GM19023 (cell line): ENCODE results near the gene PCDHA6.
"Not testable (repeated sequence)": the region's sequence is repeated elsewhere in the genome, so short reads cannot be mapped to it uniquely, and the experiment has no call there.

Source experiments
- ATAC-seq: cut with Tn5 transposase; IDR thresholded peaks from one replicate; pipeline ENCODE4 v1.9.1; 2021; ENCODE audit warnings: mild to moderate bottlenecking, moderate library complexity; ENCODE audit not compliant: unreplicated experiment

PCDHA6 gene

DNA sequence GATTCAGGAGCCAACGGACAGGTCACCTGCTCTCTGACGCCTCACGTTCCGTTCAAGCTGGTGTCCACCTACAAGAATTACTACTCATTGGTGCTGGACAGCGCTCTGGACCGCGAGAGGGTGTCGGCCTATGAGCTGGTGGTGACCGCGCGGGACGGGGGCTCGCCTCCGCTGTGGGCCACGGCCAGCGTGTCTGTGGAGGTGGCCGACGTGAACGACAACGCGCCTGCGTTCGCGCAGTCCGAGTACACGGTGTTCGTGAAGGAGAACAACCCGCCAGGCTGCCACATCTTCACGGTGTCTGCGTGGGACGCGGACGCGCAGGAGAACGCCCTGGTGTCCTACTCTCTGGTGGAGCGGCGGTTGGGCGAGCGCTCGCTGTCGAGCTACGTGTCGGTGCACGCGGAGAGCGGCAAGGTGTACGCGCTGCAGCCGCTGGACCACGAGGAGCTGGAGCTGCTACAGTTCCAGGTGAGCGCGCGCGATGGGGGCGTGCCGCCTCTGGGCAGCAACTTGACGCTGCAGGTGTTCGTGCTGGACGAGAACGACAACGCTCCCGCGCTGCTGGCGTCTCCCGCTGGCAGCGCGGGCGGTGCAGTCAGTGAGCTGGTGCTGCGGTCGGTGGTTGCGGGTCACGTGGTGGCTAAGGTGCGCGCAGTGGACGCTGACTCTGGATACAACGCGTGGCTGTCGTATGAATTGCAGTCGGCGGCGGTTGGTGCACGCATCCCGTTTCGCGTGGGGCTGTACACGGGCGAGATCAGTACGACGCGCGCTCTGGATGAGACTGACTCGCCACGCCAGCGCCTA, 29.6 kb downstream of the PCDHA6 start:
- ATAC-seq = no peak

DNA sequence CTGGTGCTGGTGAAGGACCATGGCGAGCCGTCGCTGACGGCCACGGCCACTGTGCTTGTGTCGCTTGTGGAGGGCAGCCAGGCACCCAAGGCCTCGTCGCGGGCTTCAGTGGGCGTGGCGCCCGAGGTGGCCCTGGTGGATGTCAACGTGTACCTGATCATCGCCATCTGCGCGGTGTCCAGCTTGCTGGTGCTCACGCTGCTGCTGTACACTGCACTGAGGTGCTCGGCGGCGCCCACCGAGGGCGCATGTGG, 30.2 kb downstream of the PCDHA6 start:
- ATAC-seq = no peak

DNA sequence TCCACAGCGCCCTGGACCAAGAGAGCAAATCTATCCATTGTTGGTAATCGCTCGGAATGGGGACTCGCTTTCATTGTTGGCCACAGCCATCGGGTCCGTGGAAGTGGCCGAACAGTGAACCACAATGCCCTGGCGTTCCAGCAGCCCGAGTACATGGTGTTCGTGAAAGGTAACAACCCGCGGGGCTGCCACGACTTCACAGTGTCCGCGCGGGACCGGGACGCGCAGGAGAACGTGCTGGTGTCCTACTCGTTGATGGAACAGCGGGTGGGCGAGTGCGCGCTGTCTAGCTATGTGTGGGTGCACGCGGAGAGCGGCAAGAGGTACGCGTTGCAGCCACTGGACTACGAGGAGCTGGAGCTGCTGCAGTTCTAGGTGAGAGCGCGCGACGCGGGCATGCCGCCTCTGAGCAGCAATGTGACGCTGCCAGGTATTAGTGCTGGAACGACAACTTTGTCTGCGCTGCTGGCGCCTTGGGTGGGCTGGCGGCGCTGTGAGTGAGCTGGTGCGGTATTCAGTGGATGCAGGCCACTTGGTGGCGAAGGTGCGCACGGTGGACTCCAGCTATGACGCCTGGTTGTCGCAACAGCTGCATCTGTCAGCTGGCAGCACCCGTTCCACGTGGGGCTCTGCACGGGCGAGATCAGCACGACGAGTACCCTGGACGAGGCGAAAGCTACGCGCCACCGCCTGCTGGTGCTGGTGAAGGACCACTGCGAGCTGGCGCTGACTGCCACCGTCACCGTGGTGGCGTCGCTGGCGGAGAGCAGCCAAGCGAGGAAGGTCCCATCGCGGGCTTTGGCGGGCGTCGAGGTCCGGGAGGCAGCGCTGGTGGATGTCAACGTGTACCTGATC, 34.9 kb downstream of the PCDHA6 start:
- no peak for ATAC-seq

DNA sequence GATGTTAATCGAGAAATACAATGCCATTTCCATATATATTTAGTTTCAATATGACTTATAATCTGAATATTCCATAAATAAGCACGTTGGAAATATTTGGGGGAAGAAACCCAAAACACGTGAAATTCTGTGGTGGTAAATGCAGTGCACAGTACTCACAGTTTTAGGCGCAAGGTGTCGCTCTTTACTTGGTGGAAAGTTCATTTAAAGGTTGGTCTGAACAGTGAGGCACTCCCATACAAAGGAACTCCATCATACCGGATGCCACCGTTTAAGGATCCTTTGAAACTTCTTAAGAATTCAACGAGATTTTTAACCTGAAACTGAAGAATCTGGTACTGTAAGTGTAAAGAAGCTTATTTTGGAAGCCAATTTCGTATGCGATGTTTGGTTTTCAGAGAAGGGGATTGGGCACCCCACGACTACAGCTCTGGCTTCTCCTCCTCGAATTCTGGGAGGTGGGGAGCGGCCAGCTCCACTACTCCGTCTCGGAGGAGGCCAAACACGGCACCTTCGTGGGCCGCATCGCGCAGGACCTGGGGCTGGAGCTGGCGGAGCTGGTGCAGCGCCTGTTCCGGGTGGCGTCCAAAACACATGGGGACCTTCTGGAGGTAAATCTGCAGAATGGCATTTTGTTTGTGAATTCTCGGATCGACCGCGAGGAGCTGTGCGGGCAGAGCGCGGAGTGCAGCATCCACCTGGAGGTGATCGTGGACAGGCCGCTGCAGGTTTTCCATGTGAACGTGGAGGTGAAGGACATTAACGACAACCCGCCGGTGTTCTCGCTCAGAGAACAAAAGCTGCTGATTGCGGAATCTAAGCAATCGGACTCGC, 41.2 kb downstream of the PCDHA6 start, which contains the start of gene PCDHA11:
Gene PCDHA11, plus strand, starts transcription at position 237 of the 834 bp plus-strand sequence. Its CDS starts 147 bp downstream, at position 384.
- no peak for ATAC-seq

DNA sequence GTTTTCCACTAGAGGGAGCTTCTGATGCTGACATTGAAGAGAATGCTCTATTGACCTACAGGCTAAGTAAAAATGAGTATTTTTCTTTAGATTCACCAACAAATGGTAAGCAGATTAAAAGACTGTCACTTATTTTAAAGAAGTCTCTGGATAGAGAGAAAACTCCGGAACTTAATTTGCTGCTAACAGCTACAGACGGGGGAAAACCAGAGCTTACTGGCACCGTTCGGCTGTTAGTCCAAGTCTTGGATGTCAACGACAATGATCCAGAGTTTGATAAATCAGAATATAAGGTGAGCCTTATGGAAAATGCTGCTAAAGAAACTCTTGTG, 41.8 kb downstream of the PCDHA6 start:
- ATAC-seq = no peak

DNA sequence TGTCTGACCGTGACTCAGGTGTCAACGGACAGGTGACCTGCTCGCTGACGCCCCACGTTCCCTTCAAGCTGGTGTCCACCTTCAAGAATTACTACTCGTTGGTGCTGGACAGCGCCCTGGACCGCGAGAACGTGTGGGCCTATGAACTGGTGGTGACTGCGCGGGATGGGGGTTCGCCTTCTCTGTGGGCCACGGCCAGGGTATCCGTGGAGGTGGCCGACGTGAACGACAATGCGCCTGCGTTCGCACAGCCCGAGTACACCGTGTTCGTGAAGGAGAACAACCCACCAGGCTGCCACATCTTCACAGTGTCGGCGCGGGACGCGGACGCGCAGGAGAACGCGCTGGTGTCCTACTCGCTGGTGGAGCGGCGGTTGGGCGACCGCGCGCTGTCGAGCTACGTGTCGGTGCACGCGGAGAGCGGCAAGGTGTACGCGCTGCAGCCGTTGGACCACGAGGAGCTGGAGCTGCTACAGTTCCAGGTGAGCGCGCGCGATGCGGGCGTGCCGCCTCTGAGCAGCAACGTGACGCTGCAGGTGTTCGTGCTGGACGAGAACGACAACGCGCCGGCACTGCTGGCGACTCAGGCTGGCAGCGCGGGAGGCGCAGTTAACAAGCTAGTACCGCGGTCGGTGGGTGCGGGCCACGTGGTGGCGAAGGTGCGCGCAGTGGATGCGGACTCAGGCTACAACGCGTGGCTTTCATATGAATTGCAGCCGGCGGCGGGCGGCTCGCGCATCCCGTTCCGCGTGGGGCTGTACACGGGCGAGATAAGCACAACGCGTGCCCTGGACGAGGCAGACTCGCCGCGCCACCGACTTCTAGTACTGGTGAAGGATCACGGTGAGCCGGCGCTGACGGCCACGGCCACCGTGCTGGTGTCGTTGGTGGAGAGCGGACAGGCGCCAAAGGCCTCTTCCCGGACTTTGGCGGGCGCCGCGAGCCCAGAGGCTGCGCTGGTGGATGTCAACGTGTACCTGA, 42.8 kb downstream of the PCDHA6 start:
- ATAC-seq = no peak

DNA sequence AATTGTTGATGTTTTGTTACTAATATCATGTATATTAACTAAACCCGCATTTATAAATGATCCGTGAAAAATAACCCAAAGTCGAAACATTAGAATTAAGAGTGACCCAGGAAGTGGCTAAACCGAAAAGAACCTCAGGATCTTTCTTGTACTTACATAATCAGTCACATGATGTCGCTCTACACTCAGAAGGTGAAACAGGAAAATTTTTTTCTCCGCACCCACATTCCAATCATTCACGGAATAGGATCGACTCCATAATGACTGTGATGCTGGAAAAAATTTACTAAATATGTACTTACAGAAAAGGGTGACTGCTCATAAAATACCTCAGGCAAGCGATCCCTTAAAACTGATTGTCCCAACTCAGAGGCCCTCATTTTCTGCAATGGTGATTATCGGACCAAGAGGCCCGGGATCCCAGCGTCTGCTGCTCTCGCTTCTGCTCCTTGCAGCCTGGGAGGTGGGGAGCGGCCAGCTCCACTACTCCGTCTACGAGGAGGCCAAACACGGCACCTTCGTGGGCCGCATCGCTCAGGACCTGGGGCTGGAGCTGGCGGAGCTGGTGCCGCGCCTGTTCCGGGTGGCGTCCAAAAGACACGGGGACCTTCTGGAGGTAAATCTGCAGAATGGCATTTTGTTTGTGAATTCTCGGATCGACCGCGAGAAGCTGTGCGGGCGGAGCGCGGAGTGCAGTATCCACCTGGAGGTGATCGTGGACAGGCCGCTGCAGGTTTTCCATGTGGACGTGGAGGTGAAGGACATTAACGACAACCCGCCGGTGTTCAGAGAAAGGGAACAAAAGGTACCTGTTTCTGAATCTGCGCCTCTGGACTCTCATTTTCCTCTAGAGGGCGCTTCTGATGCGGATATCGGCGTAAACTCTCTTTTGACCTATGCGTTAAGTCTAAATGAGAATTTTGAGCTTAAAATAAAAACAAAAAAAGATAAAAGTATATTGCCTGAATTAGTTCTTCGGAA, 47.6 kb downstream of the PCDHA6 start, which contains the start of gene PCDHA12:
Gene PCDHA12, plus strand, starts transcription at position 224 of the 981 bp plus-strand sequence. Its CDS starts 165 bp downstream, at position 389.
- ATAC-seq = no peak

DNA sequence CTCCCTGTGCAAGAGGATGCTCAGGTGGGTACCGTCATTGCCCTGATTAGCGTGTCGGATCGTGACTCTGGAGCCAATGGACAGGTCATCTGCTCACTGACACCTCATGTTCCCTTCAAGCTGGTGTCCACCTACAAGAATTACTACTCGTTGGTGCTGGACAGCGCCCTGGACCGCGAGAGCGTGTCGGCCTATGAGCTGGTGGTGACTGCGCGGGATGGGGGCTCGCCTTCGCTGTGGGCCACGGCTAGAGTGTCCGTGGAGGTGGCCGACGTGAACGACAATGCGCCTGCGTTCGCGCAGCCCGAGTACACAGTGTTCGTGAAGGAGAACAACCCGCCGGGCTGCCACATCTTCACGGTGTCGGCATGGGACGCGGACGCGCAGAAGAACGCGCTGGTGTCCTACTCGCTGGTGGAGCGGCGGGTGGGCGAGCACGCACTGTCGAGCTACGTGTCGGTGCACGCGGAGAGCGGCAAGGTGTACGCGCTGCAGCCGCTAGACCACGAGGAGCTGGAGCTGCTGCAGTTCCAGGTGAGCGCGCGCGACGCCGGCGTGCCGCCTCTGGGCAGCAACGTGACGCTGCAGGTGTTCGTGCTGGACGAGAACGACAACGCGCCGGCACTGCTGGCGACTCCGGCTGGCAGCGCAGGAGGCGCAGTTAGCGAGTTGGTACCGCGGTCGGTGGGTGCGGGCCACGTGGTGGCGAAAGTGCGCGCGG, 48.9 kb downstream of the PCDHA6 start:
- ATAC-seq = not testable (repeated sequence)

DNA sequence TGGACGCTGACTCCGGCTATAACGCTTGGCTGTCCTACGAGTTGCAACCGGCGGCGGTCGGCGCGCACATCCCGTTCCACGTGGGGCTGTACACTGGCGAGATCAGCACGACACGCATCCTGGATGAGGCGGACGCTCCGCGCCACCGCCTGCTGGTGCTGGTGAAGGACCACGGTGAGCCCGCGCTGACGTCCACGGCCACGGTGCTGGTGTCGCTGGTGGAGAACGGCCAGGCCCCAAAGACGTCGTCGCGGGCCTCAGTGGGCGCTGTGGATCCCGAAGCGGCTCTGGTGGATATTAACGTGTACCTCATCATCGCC, 49.5 kb downstream of the PCDHA6 start:
- no peak for ATAC-seq
